ENCODE results near the gene TTLL11. TPM values are rescaled to one million over a fixed set of nuclear protein-coding genes. Genes with fewer than 3 reads are reported as not detected.

TTLL11 gene
- total RNA-seq, 4 donors from 2014 or later = 7.4 to 14.7 (median 11.0) TPM

- H3K27me3 ChIP-seq = no peaks in the 10 kb centered on the region
- no peak for DNase-seq
- H3K36me3 ChIP-seq = no peaks in the 10 kb centered on the region
- H3K4me3 ChIP-seq = no peak overlapping the region
- H3K9me3 ChIP-seq = no peaks in the 10 kb centered on the region
- H3K4me1 ChIP-seq = no peaks in the 10 kb centered on the region
- H3K27ac ChIP-seq = no peak overlapping the region
- no peak for TF ChIP-seq CTCF (IDR thresholded peaks at IDR 0.05)
- no peak for TF ChIP-seq POLR2A (IDR thresholded peaks at IDR 0.05)
- intact Hi-C loops (cut with DNase I; ENCODE audit: low total_unique reads) = no loop called here
These were observed 10.9 kb upstream of the TTLL11 start for GRCh38 chr9:122103985-122104384.

GRCh38 chr9:122102156-122102555, 9.0 kb upstream of the TTLL11 start:
- H3K27ac ChIP-seq = no peak overlapping the region
- no peaks in the 10 kb centered on the region for H3K27me3 ChIP-seq
- H3K9me3 ChIP-seq = no peaks in the 10 kb centered on the region
- no peak overlapping the region for H3K4me3 ChIP-seq
- H3K4me1 ChIP-seq = no peaks in the 10 kb centered on the region
- H3K36me3 ChIP-seq = no peaks in the 10 kb centered on the region
- no peak for DNase-seq
- intact Hi-C loops (cut with DNase I; ENCODE audit: low total_unique reads) = no loop called here
- no peak for TF ChIP-seq POLR2A (IDR thresholded peaks at IDR 0.05)
- no peak for TF ChIP-seq CTCF (IDR thresholded peaks at IDR 0.05)

- intact Hi-C loops (cut with DNase I; ENCODE audit: low total_unique reads) = no loop called here
These were observed 7.6 kb upstream of the TTLL11 start for GRCh38 chr9:122100756-122101155.

GRCh38 chr9:122099271-122099869, 6.3 kb upstream of the TTLL11 start:
- no peaks in the 10 kb centered on the region for H3K9me3 ChIP-seq
- H3K4me3 ChIP-seq = no peak overlapping the region
- TF ChIP-seq POLR2A (IDR thresholded peaks at IDR 0.05) = no peak
- peak; percentile 76 to 90 (median 82) for TF ChIP-seq CTCF (IDR thresholded peaks at IDR 0.05)
- H3K27ac ChIP-seq = no peak overlapping the region
- intact Hi-C loops (cut with DNase I; ENCODE audit: low total_unique reads) = no loop called here
- DNase-seq = peak; percentile 78 to 80
- no peaks in the 10 kb centered on the region for H3K36me3 ChIP-seq
- H3K27me3 ChIP-seq = no peaks in the 10 kb centered on the region
- H3K4me1 ChIP-seq = no peaks in the 10 kb centered on the region

More at GRCh38 chr9:122100756-122101155, 7.6 kb upstream of the TTLL11 start:
- TF ChIP-seq POLR2A (IDR thresholded peaks at IDR 0.05) (no peak), CTCF (IDR thresholded peaks at IDR 0.05) (no peak)
- Histone ChIP-seq H3K4me3 (no peak overlapping the region), H3K36me3 (no peaks in the 10 kb centered on the region), H3K27ac (no peak overlapping the region), H3K27me3 (no peaks in the 10 kb centered on the region), H3K9me3 (no peaks in the 10 kb centered on the region), H3K4me1 (no peaks in the 10 kb centered on the region)
- DNase-seq = no peak

GRCh38 chr9:122097679-122098315, 4.7 kb upstream of the TTLL11 start:
- no peaks in the 10 kb centered on the region for H3K36me3 ChIP-seq
- intact Hi-C loops (cut with DNase I; ENCODE audit: low total_unique reads) = no loop called here
- peaks cover 0 to 3% of the 10 kb centered on the region in 2 donors for H3K4me1 ChIP-seq
- H3K27ac ChIP-seq = no peak overlapping the region
- H3K9me3 ChIP-seq = no peaks in the 10 kb centered on the region
- DNase-seq = no peak
- TF ChIP-seq POLR2A (IDR thresholded peaks at IDR 0.05) = no peak
- TF ChIP-seq CTCF (IDR thresholded peaks at IDR 0.05) = no peak
- H3K4me3 ChIP-seq = no peak overlapping the region
- no peaks in the 10 kb centered on the region for H3K27me3 ChIP-seq

Data from uterus (tissue), 4 donors.